Fibroblast of the aortic adventitia (primary cell): ENCODE measurements around the gene CAP2. TPM values are rescaled to one million over a fixed set of nuclear protein-coding genes. Genes with fewer than 3 reads are reported as not detected.

Experiments used
- DNase-seq: peaks from one replicate; pipeline ENCODE4 v3.0.0-alpha.2; 2010; ENCODE audit warnings: low read depth
- H3K4me3 ChIP-seq: 2 replicates; pipeline ENCODE4 v1.5.1; 2011; ENCODE audit warnings: low read depth, mild to moderate bottlenecking, control low read depth, low read length, moderate library complexity
- total RNA-seq: library from RNA; depleted of rRNA; stranded (reverse); fragments of >200 nt; gene quantifications from 2 replicates; pipeline ENCODE4 v1.2.3, GENCODE V29; 2012; ENCODE audit warnings: low replicate concordance
- TF ChIP-seq, protein P1 (sequence below): IDR thresholded peaks from 2 replicates; pipeline ENCODE4 v1.5.1; 2011; ENCODE audit warnings: mild to moderate bottlenecking, low read length, control low read depth, inconsistent platforms; ENCODE audit not compliant: insufficient read depth

Gene CAP2
- total RNA-seq, 1 donor = 8.7 TPM

DNA sequence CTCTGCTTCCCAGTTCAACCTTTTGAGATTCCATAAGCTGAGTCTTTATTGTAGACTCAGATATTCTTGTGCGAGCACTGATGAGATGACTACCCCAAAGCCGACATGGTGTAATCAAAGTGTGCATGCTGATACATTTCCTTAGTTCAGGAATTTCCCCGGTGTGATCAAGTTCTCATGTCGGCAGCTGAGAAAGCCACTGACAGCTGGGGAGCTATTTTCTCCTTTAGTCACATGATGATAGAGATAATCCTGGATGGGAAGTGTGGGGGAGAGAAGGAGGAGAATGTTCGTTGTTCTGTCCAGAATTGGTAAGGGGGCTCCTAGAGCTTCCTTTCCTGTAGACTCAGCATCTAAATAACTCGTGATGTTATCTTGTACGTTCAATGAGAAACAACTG, 7.7 kb upstream of the CAP2 start:
- TF ChIP-seq, protein P1, sequence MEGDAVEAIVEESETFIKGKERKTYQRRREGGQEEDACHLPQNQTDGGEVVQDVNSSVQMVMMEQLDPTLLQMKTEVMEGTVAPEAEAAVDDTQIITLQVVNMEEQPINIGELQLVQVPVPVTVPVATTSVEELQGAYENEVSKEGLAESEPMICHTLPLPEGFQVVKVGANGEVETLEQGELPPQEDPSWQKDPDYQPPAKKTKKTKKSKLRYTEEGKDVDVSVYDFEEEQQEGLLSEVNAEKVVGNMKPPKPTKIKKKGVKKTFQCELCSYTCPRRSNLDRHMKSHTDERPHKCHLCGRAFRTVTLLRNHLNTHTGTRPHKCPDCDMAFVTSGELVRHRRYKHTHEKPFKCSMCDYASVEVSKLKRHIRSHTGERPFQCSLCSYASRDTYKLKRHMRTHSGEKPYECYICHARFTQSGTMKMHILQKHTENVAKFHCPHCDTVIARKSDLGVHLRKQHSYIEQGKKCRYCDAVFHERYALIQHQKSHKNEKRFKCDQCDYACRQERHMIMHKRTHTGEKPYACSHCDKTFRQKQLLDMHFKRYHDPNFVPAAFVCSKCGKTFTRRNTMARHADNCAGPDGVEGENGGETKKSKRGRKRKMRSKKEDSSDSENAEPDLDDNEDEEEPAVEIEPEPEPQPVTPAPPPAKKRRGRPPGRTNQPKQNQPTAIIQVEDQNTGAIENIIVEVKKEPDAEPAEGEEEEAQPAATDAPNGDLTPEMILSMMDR = no peak
- no peak for DNase-seq
- H3K4me3 ChIP-seq = no peak overlapping the region

DNA sequence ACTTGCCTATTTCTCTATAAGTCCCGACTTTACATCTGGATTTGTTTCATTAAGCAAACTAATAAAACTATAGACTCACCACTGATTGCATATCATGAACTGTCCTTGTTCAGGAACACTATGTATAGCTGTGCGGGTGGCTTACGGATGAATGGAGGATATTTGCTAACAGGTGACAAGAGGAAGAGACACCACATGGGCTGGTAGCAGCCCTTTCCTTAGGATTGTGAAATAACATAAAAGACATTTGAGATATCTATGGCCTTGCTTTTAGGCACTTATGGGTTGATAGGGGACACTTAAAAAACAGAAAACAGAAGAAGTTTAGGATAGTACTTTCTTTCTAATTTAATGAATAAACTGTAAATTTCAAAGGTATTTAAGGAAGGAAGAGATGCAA, 5.0 kb upstream of the CAP2 start:
- no peak for DNase-seq
- TF ChIP-seq, protein P1 = no peak
- H3K4me3 ChIP-seq = no peak overlapping the region

DNA sequence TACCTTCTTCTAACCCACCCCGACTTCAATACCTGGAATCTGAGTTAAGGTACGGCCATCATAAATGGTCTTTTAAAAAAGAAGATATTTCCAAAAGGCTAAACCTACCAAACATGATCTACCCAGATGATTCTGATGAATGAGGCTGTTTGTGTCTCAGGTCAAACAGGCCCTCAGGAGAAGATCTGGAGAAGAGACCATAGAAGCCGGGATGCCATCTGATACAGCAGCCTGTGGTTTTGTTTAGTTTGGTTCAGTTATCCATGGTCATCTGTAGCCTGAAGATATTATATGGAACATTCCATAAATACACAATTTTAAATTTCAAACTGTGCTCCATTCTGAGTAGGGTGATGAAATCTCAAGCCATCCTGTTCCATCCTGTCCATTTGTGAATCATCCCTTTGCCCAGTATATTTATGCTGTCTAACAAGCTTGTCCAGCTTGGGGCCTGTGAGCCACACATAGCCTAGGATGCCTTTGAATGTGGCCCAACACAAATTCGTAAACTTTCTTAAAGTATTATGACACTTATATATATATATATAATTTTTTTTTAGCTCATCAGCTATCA, 4.0 kb upstream of the CAP2 start:
- TF ChIP-seq, protein P1 = no peak
- DNase-seq = peak; percentile 9
- no peak overlapping the region for H3K4me3 ChIP-seq

DNA sequence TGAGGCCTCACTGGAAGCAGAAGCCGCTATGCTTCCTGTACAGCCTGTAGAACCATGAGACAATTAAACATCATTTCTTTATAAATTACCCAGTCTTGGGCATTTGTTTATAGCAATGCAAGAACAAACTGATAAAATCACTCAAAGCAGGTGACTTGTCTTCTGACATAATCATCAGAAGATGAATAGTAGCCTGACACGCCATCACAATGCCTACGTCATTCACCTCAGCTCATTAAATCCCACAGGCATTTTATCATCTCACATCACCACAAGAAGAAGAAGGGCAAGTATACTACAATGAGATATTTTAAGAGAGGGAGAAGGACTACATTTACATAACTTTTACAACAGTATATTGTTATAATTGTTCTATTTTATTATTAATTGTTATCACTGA, 3.1 kb upstream of the CAP2 start:
- no peak for DNase-seq
- TF ChIP-seq, protein P1 = no peak
- no peak overlapping the region for H3K4me3 ChIP-seq

DNA sequence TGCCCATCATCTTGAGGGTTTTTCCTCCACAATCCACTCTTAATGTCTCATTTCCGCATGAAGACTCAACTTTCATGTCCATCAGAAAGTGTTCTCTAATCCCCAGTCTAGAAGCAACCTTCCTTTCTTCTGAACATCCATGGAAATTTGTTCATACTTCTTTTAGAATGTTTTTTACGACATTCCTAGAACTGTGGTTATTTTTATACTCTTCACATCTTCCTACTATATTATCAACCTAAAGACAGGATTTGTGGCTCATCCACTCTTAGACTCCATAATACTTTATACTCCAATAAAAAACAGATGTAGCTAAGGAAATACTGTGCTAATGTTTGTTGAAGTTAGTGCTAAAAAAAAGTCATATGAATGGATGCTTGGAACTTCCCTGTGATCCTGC, 1.4 kb upstream of the CAP2 start:
- TF ChIP-seq, protein P1 = no peak
- no peak for DNase-seq
- no peak overlapping the region for H3K4me3 ChIP-seq

DNA sequence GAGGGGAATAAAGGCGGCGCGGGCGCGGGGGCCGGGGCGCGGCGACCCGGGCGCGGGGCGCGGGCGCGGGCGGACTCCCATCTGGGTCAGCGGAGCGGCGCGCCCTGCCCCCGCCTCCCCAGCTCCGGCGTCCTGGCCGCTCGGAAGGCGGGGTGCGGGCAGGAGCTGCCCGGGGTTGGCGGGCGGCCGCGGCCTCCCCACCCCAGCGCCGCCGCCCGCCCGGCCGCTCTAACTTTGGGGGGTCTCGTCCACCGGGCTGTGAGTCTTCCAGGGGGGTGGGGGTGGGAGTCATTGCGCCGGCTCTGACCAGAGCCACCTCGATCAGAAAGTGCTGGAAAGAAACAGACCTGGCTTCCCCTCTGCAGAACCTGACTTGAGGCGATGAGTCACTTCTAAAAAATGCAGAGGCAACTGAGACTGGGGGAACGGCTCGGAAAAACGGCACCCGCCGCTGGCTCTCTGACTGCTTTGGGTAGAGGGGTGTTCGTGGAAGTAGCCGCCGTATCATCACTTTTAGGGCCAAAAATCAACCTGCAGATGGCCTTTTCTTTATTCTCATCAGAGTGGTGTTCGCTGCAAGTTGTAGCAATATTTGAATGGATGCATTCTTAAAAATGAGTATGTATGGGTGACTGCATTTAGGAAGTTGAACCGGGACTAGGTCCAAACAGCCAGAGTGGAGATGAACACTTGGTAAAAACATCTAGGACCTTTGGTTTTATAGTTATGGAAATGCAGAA, 667 bp downstream of the CAP2 start:
- DNase-seq = peak; percentile 55
- TF ChIP-seq, protein P1 = no peak
- peak overlapping the region; percentile 64 for H3K4me3 ChIP-seq
